Activated CD4-positive, alpha-beta T cell treated with anti-CD3 and anti-CD28 coated beads, Interleukin-2, amount 50 U/mL, for 1 hour (primary cell): ENCODE data around the gene ACTL10.
A peak's percentile ranks its signal among the peaks of the same experiment; 100 is the strongest.

Experiments
- DNase-seq: peaks from one replicate; pipeline ENCODE4 v3.0.0-alpha.2; 2020

The ACTL10 gene

DNA sequence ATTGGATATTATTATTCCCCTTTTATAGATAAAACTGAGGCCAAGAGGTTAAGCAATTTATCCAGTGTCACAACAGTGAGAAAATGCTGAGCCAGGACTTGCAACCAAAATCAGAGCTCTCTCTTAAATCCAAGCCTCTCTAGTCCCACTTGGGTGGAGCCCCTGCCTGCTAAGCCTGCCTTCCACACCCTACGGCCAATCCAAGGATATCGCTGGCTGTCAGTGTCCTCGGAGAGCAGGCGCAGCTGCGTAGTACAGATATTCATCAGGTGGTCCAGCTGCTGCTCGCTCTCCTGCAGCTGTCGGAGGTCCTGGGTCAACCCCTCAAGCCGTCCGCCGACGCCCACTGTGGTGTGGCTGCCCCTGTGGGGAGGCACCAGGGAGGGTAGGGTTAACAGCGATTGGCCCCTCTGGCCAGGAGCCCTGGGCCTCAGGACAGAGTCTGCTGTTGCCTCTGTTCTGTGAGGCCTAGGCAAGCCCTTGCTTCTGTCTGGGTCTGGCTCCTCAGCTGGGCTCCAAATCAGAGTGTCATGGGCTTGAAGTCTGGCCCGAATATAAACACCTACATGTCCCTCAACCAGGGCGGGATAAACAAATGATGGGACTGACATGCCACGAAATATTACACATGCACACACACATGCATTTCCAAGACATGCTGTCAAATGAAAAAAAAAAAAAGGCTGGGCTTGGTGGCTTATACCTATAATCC lies 11.4 kb downstream of the ACTL10 start:
- no peak for DNase-seq

DNA sequence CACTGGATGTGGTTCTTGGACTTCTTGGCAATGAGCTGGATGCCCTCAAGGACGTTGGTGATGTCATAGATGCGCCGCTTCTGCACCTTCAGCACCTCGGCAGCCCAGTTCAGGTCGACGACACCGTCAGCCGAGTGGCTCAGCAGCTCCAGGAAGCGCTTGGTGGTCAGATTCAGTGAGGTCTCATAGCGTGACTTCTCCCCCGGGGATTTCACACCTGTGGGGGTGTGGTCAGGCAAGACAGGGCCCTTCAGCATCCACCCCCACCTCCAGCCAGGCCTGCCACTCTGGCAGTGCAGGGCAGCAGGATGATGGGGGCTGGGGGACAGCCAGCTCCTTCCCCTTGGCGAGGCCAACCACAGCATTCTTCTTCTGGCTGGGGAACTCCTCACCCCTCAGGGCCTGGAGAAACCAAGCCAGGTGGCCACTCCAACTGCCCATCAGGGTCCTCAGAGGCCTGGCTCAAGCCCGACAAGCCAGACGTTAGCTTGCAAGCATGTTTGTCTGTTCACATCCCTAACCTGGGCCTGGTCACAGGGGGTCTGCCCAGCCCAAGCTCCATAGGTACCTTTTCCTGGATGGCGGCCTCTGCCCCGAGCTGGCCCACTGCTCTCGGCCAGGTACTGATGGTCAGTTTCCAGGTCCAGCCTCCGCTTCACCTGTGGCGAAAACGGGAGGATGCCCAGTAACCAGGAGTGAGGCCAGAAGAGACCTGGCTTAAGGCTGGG lies 13.2 kb downstream of the ACTL10 start:
- no peak for DNase-seq

DNA sequence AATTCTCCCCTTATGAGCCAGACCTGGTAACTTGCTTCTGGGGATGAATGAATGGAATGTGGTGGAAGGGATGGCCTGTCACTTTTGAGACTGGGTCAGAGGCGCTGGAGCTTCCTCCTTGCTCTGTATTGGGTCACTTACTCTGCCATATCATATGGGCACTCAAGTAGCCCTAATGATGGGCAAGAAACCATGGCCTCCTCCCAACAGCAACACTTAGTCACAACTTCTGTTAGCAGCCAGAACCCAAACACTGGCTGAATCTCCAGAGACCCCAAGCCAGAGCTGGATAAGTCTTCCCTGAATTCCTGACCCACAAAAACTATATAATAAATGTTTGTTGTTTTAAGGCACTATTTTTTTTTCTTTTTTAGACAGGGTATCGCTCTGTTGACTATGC lies 13.9 kb downstream of the ACTL10 start:
- DNase-seq = no peak

DNA sequence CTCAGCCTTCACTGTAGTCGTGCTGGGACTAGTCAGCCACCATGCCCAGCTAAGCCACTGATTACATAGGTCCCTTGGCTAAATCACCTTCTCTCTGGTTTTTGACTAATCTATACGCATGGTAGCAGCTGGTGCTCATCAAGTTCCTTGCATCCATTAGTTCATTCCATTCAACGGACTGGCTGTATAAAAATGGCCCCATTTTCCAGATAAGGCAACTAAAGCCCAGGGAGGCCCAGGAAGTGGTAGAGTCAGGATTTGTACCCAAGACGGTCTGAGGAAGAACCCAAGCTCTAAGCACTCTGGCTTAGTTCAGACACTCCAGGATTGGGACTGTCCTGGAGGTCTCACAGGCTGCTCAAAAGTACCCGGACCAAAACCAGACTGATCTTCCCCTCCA lies 14.5 kb downstream of the ACTL10 start:
- no peak for DNase-seq

DNA sequence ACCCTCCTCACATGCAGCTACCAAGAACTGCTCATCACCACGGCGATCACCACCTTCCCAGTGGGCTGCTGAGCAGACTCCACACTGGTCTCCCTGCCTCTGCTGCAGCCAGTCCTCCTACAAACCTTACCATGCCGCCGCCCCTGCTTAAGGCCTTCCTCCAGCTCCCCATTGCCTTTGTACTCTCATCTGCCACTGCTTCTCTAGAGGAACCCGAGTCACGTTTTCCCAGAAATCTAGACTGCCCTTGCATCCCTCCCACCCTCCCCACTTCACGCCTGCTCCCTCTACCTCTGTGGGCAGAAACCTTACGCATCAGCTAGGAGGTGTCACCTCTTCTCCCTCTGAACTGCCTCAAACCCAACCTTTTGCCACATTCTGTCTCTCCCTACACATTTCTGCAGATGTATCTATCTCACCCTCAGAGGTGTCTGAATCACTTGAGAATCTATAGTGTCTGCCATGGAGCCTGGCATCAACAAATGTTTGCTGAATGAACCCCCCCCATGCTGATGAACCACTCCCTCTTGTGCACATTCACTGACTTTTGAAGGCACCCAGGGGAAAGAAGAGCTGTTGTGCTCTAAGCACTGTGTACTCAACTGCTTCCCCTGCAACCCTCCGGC lies 15.1 kb downstream of the ACTL10 start:
- no peak for DNase-seq

DNA sequence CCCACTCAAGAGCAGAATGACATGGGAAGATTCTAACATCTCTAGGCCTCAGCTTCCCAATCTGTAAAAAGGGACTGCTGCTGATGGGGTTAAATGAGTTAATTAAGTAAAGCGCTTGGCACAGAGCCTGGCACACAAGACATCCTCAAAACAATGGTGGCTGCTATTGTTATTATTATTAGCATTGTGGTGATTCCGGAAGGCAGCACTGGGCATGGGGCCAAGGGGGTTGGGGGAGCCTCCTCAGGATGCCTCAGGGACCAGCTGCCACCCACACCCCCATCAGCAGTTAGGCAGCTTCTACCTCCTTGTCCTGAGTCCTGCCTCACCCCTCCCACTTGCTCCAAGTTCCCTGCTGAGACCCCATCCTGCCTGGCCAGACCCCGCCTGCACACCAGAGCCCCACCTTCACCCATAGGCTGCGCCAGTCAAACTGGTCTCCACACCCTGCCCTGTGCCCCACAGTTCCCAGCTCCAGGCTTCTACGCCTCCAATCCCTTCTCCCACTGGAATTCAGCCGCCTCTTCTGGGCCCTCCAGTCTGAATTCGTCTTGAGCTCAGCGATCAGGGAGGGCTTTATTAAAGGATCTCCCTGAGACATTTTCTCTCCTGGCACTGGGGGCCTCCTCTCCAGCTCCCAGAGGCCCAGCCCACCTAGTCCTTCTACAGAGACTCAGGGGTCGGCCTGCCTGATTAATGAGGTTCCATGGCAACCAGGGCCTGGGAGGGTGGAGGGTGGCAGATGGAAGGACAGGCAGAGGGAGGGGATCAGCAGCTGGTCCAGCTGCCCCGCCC lies 18.0 kb downstream of the ACTL10 start:
- no peak for DNase-seq

DNA sequence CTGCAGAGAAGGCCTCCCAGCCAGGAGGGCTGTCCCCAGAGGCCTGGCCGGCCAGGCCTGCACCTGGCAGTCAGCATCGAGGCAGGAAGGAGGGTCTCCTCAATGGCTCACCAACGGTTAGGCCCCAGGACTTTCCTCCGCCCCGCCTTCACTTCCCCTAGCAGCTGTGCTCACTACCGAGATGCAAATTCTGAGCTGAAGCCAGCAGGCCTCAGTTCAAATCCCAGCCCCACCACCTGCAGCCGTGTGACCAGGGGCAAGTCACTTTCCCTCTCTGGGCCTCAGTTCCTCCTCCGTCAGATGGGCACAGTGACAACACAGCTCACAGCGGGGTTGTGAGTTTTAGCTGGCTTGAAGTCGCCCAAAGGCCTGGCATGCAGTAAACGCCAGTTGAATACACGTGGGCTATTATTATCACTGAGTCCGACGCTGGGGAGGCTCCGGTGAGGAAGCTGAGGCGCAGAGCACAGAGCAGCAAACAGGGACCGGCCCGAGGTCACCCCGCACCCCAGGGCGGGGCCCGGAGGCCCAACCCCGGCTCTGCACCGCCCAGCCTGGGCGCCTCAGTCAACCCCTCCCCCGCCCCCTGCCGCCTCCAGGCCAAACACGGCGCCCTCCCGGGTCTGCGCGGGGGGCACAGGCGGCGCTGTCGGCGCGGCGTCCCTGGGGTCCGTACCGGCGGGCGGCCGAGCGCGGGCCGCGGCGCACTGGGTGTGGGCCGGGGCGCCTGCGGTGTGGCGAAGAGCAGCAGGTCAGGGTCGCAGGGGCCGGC lies 18.8 kb downstream of the ACTL10 start:
- no peak for DNase-seq

DNA sequence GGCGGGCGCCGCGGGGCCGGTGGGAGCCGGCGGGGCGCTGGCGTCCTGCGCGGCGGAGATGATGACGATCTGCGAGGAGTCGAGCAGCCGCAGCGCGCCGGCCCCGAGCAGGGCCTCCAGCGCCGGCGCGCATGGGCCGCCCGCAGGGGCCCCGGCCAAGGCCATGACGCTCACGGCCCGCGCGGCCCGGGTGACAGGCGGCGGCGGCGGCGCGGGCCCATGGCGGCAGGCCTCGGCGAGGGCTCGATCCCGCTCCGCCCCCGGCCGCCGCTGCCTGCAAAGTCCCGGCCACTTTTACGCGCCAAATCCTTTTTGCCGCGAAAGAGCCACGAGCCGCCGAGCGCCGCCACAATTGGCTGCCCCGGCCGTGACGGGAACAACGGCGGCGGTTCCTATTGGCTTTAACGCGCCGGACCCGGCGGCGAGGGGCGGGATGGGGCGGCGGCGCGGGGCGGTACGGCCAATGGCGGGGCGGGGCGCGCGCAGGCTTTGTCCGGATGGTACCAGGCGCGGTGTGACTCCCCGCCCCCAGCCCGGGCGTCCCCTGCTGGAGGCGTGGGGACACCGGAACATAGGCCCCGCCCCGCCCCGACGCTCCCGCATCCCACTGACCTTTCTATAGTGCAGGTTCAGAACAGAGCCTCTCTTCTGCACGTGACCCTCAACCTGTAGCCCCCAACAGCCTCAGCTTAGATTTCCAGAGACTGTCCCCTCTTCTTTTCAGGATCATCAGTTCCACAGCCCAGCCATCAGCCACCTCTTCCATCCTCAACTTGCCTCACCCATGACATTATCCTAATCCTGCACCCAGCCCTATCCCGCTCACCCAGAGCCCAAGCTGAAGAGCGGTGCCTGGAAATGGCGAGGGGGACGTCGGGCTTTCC lies 19.6 kb downstream of the ACTL10 start, which contains the start of gene E2F1:
TSS of gene E2F1 (minus strand) at position 286 of the 884 bp plus-strand sequence. CDS start at position 165, 121 bp downstream.
- peak; percentile 92 for DNase-seq

DNA sequence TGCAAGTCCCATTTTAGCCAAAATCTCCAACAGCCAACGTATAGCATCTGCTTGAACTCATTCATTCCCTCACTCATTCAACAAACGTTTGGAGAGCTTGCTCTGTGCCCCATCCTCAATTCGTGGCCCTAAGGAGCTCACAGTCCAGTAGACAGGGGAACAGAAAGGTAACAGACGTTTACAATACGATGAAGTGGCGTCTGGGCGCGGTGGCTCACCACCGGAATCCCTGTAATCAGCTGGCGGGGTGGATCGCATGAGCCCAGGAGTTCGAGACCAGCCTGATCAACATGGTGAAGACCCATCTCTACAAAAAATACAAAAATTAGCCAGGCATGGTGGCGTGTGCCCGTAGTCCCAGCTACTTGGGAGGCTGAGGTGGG lies 20.2 kb downstream of the ACTL10 start:
- DNase-seq = no peak

DNA sequence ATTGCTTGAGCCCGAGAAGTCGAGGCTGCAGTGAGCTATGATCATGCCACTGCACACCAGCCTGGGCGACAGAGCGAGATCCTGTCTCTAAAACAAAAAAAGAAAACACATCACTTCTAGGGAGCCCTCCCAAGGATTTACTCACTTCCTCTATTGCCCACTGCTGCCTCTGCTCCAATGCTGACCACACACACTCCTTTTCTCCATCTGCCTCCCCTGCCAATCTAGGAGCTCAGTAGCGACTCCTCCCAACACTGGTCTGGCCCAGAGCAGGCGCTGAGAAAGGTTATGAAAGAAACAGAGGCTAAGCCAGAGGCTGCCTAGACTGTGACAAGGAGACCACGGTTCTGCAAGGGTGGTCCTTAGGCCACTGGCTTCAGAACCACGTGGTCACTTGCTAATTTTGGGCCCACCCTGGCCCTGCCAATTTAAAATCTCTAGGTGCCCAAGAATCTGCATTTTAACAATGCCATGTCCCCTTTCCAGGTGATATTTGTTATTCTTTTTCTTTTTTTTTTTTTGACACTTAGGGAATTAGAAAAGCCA lies 20.7 kb downstream of the ACTL10 start:
- DNase-seq = no peak

DNA sequence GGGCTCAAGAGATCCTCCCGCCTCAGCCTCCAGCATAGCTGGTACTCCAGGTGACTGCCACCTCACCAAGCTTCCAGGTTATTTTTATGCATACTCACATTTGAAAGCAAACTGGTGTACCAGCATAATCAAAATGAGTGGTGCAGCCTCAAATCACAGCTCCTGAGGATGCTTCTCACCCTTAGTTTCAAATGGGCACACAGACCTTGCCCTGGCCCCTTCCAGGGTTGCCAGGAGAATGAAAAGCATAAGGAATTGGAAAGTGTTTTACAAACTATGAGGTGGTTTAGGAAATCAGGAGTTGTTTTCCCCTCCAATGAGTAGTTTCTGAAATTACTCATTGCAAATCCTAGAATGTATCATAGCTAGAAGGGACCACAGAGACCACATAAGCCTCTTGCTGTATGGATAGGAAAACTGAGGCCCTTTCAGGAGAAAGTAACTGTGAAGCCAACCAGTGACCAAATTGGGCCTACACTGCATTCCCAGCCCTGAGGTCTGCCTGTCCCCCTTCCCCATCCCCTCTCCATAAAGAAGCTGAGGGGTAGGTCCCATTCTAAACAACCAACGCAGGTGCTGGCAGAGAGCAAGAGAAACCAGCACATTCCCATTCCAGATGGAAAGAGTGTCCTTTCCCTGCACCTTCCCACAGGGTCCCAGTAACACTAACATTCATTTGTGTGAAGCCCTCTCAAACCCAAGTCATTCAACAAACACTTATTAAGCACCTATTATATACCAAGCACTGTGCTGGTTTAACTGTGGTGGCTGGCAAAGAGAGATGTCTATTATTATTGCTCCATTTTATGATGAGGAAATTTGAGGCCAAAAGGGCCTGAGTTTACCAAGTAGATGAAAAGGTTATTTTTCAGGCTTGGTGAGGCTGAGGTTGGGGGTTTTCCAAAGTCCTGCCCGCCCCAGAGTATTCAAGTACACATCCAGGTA lies 21.5 kb downstream of the ACTL10 start:
- no peak for DNase-seq

DNA sequence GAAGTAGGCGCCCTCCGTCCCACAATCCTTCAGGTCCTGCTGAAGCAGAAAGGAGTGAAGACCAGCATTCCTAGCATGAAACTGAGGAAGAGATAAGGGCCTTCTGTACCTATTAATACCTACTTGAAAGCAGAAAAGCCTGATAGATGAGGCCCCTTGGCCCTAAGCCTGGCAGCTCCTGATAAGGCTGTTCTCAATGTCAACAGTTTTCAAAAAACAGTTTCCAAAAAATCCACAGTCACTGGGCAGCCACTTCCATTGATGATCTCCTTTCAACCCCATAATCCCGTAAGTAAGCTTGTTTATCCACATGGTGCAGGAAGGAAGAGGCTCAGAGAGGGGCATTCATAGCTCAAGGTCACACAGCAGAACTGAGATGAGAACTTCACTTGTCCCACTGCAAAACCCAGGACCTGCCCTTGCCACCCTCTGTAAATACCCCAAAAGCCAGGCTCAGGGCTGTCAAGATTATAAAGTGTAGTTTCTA lies 22.2 kb downstream of the ACTL10 start:
- no peak for DNase-seq

DNA sequence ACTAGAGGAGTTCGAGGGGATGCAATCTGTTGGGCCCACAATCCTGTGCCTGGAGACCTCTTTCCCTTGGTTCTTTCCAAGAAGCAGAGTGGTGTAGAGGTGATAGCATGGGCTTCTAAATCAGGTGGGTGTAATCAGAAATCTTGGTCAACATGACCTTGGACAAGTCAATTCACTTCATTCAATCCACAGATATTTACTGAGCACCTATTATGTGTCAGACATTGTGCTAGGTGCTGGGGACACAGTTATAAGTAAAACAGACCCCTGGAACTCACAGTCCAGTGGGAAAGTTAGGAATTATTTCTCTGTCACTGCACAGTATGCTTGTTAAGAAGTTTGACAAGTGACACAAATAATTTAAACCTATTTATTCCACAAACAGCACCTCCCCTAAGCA lies 22.8 kb downstream of the ACTL10 start:
- no peak for DNase-seq

DNA sequence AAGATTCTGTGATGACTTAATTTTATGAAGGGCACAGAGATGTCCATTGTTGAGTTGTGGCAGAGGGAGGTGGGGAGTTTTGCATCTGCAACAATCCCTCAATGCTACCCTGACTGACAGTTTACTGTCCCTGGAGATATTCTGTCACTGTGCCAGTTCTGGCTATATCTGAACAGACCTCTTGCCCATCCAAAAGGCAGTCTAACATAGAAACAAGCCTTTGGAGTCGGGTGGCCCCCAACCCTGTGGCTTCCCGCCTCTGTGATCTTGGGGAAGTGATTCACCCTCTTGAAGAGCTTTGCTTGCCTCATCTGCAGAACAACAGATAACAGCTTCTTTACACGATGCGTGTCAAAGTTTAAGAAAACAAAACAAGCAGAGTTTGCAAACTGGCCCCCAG lies 23.2 kb downstream of the ACTL10 start:
- peak; percentile 50 for DNase-seq

DNA sequence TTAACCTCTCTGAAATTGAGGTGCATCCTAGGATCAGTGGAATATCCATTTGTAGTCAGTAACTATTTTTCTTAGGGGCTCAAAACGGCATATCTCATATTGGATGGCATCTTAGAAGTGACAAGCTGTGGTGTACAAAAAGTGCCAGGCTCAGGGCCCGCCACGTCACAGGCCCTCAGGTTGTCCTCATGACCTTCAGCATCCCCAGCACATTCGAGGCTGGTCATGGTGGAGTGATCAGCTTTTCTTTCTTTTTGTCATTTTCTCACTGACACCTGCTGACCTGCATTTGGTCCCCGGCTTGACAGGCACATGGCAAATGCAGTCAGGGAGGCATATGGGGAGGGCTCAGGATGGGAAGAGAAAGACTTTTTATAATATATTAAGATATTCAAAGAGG lies 26.5 kb downstream of the ACTL10 start:
- no peak for DNase-seq

DNA sequence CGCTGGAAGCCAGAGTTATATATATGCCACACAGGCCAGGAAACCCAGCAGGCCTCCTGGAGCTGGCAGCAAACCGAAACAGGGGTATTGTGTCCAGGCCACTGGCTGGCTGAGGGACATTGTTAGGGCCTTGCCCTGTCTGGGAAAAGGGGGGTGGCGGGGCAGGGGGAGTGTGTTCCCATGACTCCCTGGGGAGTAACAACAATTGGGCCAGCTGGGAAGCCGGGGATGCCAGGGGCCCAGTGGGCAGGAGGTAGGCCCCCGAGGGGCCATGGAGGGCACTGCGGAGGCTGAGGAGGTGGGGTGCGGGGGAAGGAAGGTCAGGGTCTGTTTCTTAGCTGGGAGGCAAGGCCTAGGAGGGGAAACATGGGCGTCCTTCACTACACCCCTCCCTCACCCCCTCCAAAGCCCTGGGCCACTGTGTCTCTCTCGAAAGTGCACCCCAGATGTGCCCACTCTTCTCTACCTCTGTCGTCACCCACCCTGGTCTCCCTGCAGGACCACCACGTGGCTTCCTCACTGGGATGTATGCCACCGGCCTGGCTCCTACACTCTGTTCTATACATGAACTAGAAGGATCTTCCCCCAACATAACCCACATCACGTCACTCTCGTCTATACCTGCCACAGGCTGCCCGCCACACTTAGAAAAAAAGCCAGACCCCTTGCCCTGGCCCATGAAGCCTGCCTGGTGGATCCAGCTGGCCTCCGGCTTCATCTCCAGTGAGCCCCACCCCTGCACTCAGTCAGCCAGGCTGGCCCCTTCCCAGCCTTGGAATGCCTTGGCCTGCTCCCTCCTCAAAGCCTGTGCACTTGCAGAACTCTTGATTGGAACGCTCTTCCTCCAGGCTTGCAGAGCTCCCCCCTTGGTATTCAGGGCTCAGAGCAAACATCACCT lies 27.2 kb downstream of the ACTL10 start:
- DNase-seq = no peak

DNA sequence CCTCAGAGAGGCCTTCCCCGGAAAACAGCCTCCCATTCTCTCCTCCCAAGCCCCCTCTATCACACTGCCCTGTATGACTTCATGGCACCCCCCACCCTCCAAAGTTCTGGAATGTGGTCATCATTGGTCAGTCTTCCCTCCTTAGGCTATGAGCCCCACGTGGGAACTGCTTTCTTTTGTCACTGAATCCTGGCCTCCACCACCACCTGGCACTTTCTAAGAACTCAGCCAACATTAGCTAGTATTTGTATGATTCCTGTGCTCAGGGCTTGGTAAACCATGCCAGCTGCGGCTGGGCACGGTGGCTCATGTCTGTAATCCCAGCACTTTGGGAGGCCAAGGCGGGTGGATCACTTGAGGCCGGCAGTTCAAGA lies 27.9 kb downstream of the ACTL10 start:
- DNase-seq = no peak

DNA sequence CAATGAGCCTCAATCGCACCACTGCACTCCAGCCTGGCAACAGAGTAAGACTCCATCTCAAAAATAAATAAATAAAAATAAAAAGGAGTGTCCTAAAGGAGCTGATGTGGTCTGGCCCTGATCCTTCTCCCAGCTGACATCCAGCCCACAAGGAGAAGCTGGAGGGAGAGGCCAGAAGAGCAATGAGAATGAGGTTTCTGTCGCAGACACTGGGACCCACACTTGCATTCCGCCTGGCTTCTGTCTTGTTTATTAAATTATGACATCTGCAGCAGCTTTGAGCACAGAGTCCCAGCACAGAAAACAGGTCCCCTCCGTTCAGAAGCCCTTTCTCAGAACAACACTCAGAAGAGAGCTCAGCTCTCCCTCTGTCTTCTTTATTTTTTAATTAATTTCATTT lies 29.7 kb downstream of the ACTL10 start:
- no peak for DNase-seq

DNA sequence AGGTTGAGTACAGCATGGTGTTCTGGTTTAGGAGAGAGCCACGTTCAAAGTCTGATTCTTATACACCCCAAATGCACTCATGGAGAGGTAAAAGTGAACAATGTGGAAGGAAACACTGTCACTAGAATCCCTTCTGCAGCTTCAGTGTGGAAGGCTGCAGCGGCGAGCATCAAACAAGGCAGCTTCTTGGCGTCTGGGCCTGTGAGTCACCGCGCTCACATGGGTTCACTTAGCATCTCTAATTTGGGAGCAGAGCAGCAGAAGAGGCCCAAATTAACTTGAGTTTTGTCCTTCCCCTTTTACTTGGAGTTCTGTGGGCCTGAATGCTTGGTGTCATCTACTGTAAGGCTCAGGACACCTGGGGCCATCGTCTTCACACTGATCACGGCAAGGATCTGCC lies 30.4 kb downstream of the ACTL10 start:
- DNase-seq = no peak
